Measurements from ENCODE around the gene TMPRSS2.

DNA sequence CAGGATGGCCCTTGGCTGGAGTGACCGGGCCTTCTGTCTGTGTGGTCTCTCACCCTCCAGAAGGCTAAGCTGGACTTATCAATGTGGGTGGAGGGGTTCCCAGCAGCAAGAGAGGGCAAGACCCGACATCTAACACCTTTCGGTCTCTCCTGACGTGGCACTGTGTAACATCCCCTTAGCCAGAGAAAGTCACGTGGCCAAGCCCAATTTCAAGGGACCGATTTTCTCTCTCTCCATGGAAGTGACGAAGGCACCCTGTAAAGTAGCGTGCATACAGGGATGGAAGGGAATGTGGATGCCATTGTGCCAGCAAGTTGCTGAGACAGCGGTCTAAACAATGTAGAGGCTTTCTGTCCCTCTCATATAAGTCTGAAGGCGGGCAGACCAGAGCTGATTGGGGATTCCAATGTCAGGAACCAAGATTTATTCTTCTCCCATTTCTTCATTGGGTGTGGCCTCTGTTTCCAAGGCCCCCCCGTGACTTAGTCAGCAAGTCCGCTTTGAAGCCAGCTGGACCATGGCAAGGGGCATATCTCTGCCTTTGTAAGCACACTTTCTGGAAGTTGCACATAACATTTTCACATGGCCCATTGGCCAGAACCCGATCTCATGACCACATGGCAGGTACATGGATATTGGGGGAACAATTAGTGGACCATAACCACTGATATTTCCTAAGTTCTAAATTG lies 69.4 kb downstream of the TMPRSS2 start:
- no peak for TF ChIP-seq POLR2A (IDR thresholded peaks at IDR 0.05)
- TF ChIP-seq, protein P1, sequence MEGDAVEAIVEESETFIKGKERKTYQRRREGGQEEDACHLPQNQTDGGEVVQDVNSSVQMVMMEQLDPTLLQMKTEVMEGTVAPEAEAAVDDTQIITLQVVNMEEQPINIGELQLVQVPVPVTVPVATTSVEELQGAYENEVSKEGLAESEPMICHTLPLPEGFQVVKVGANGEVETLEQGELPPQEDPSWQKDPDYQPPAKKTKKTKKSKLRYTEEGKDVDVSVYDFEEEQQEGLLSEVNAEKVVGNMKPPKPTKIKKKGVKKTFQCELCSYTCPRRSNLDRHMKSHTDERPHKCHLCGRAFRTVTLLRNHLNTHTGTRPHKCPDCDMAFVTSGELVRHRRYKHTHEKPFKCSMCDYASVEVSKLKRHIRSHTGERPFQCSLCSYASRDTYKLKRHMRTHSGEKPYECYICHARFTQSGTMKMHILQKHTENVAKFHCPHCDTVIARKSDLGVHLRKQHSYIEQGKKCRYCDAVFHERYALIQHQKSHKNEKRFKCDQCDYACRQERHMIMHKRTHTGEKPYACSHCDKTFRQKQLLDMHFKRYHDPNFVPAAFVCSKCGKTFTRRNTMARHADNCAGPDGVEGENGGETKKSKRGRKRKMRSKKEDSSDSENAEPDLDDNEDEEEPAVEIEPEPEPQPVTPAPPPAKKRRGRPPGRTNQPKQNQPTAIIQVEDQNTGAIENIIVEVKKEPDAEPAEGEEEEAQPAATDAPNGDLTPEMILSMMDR (IDR thresholded peaks at IDR 0.05) = no peak
